Right lobe of liver (tissue), 6 donors: ENCODE results near the gene EHD1. TPM values are rescaled to one million over a fixed set of nuclear protein-coding genes. Genes with fewer than 3 reads are reported as not detected.

Experiments
- ATAC-seq, 4 donors: fragments of 200-7000 bp; cut with Tn5 transposase; one replicate each; pipeline ENCODE4 v1.9.1; 2020; ENCODE audit warnings: mild to moderate bottlenecking in 4 of 4, moderate library complexity in 4 of 4
- DNase-seq, 3 donors: peaks; one replicate each; pipeline ENCODE4 v3.0.0-alpha.2; 2020
- H3K27ac ChIP-seq, 3 donors: fragments of 200-600 bp; one replicate each; pipeline ENCODE4 v1.8.0; 2022
- H3K27me3 ChIP-seq, 2 donors: fragments of 200-600 bp; one replicate each; pipeline ENCODE4 v1.8.0; 2022
- H3K36me3 ChIP-seq, 4 donors: fragments of 200-600 bp; sonication (generic) in 1 of 4; one replicate each; pipeline versions ENCODE4 v1.5.1 to v1.8.0; 2017 to 2022; ENCODE audit warnings: control low read depth in 1 of 4
- H3K4me1 ChIP-seq, 4 donors: fragments of 200-600 bp; sonication (generic) in 1 of 4; one replicate each; pipeline versions ENCODE4 v1.5.1 to v1.8.0; 2017 to 2022; ENCODE audit warnings: control low read depth in 1 of 4
- H3K4me3 ChIP-seq, 3 donors: fragments of 200-600 bp; one replicate each; pipeline ENCODE4 v1.8.0; 2022
- H3K9me3 ChIP-seq, 4 donors: fragments of 200-600 bp; sonication (generic) in 1 of 4; one replicate each; pipeline versions ENCODE4 v1.5.1 to v1.8.0; 2017 to 2022; ENCODE audit warnings: control low read depth in 1 of 4
- POLR2A ChIP-seq: fragments of 450-650 bp; IDR thresholded peaks from one replicate; pipeline ENCODE4 v1.6.1; 2017; ENCODE audit warnings: antibody characterized with exemption, mild to moderate bottlenecking
- WGBS: methylation state at CpG from one replicate; pipeline ENCODE4 v1.1.6; 2018; ENCODE audit warnings: low coverage, low lambda C conversion rate; ENCODE audit not compliant: insufficient coverage; ENCODE audit errors: missing lambda C conversion rate; 5-methylcytosine and 5-hydroxymethylcytosine counted together
- intact Hi-C, 2 donors: fragments of 100-400 bp; cut with DNase I; formaldehyde crosslinking; loops; one replicate each; pipeline versions ENCODE4 v1.11.2 to v1.14.1; 2022
- total RNA-seq, 6 experiments: library from RNA; depleted of rRNA in 2 of 6; stranded (reverse); fragments of >200 nt in 2 of 6; fragmentation: NEBNext Ultra II Directional in 3 of 6; extraction: Animal tissue kit (Norgen Biotek cat#: 25700) in 3 of 6; gene quantifications; one replicate each; pipeline versions ENCODE4 v1.1.0 to v1.2.4, GENCODE V29; 2016 to 2023
- TF ChIP-seq, protein P1 (sequence below), 4 donors: fragments of 200-600 bp in 3 of 4; fragments of 450-650 bp in 1 of 4; IDR thresholded peaks; one replicate each; pipeline versions ENCODE4 v1.5.1 to v1.8.0; 2016 to 2022; ENCODE audit warnings: antibody characterized with exemption in 4 of 4, mild to moderate bottlenecking in 2 of 4
- donor health status: DM: no; HTN: yes; CAD: no.
- donor health status: DM: no; HTN: no; CAD: no.
- donor health status: DM: no; HTN: no; CAD: no.
- donor health status: DM: no; HTN: yes; CAD: no.
- donor health status: DM: no; HTN: yes; CAD: no.

Gene EHD1
- total RNA-seq, 6 experiments from 2014 or later: 18.8 to 36.1 (median 26.3) TPM

DNA sequence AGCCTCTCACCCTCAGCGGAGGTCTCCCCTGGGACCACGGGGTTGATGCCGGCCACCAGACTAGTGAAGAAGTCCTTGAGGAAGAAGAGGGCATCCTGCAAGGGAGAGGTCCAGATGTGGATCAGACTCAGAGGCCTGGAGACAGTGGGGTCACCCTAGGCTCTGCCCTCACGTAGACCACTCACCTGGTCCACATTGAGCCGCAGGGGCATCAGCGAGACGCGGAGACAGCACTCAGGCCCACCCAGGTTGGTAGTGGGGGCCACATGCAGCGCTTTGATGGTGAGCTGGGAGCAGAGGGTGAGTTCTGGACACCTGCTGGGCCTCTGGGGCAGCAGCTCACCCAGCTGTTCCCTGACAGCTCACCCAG lies 19.6 kb upstream of the EHD1 start:
- no peaks in the 10 kb centered on the region for H3K9me3 ChIP-seq
- H3K27ac ChIP-seq: no peak overlapping the region
- H3K36me3 ChIP-seq: peaks cover 0 to 50% (median 17%) of the 10 kb centered on the region in 4 donors
- intact Hi-C loops: loop anchor here in 1 of 2 donors (5.0 kb wide), 1 partner anchor 46 kb away; no protein-coding TSS in a partner anchor
- no peak overlapping the region for H3K4me3 ChIP-seq
- ATAC-seq: no peak
- H3K27me3 ChIP-seq: no peaks in the 10 kb centered on the region
- no peak for TF ChIP-seq POLR2A
- TF ChIP-seq, protein P1, sequence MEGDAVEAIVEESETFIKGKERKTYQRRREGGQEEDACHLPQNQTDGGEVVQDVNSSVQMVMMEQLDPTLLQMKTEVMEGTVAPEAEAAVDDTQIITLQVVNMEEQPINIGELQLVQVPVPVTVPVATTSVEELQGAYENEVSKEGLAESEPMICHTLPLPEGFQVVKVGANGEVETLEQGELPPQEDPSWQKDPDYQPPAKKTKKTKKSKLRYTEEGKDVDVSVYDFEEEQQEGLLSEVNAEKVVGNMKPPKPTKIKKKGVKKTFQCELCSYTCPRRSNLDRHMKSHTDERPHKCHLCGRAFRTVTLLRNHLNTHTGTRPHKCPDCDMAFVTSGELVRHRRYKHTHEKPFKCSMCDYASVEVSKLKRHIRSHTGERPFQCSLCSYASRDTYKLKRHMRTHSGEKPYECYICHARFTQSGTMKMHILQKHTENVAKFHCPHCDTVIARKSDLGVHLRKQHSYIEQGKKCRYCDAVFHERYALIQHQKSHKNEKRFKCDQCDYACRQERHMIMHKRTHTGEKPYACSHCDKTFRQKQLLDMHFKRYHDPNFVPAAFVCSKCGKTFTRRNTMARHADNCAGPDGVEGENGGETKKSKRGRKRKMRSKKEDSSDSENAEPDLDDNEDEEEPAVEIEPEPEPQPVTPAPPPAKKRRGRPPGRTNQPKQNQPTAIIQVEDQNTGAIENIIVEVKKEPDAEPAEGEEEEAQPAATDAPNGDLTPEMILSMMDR (IDR thresholded peaks at IDR 0.05): no peak
- H3K4me1 ChIP-seq: peaks cover 0 to 14% (median 7%) of the 10 kb centered on the region in 4 donors
- no CpG with 5 or more reads among the region's 9 CpGs for WGBS
- DNase-seq: peak in 1 of 3 donors; percentile 45

DNA sequence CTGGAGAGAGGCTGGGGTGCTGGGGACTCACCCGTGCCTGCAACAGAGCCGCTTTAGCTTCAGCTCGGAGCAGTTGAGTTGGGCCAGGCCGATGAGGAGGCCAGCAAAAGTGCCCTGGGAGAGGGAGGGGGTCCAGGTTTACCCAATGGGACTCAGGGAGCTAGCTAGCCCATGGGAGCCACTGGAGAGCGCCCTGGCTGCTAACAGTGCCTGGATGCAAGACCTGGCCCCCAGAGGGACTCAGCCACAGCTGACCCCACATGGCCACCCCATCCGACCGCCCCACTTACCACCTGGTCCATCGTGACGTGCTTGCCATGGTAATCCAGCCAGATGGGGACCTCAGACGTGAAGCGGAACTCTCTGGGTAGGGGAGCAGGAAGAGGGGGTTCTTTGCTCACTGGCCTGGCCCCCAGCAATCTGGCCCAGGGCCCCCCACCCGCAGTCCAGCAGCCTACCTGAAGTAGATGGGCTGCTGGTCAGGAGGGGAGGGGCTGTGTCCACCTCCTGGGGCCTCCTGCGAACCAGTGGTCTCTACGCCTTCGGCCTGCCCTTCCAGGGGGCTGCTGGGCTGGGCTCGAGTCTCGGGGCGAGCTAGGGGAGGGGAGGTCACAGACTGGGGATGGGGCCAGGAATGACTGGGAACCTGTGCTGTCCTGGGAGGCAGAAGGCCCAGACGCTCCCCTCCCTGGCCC lies 19.1 kb upstream of the EHD1 start:
- Histone ChIP-seq H3K4me3 (no peak overlapping the region), H3K4me1 (peaks cover 0 to 14% (median 7%) of the 10 kb centered on the region in 4 donors), H3K27me3 (no peaks in the 10 kb centered on the region), H3K27ac (no peak overlapping the region), H3K36me3 (peaks cover 0 to 45% (median 14%) of the 10 kb centered on the region in 4 donors), H3K9me3 (no peaks in the 10 kb centered on the region)
- TF ChIP-seq, protein P1 (IDR thresholded peaks at IDR 0.05): no peak
- TF ChIP-seq POLR2A: no peak
- 90% methylated on average over 2 of the region's 19 CpGs for WGBS
- DNase-seq (peak in 1 of 3 donors; percentile 42), ATAC-seq (no peak)
- intact Hi-C loops: loop anchor here in 1 of 2 donors (5.0 kb wide), 1 partner anchor 45 kb away; no protein-coding TSS in a partner anchor

DNA sequence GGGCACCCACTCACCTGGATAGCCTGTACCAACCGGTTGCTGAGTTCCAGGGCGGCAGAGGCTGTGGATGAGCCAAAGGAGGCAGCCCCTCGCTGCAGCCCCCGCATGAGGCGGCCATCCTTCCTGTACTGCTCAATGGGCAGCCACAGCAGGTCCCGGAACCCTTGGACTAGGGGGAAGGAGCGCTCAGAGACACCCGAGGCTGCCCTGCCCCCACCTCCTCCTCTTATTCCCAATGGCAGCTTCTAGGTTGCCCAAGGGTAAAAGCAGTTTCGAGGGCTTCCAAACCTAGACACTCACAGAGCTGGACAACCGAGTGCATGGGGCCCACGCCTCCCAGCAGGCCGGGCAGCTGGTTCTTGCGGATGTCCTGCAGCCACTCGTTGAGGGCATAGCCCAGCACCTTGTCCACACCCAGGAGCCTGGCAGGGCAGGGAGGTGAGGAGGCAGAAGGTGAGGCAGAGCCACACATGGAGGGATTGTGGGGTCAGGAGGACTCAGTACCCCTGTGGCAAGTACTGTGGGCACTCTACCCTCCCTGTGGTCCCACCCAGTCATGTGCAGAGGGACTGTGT lies 18.1 kb upstream of the EHD1 start:
- DNase-seq (no peak), ATAC-seq (no peak)
- 77% methylated on average over 4 of the region's 14 CpGs for WGBS
- no peaks in the 10 kb centered on the region for H3K9me3 ChIP-seq
- no peak overlapping the region for H3K27ac ChIP-seq
- intact Hi-C loops: loop anchor here in 1 of 2 donors (5.0 kb wide), 1 partner anchor 44 kb away; no protein-coding TSS in a partner anchor
- H3K27me3 ChIP-seq: no peaks in the 10 kb centered on the region
- H3K4me1 ChIP-seq: peaks cover 0 to 14% (median 7%) of the 10 kb centered on the region in 4 donors
- H3K4me3 ChIP-seq: no peak overlapping the region
- TF ChIP-seq POLR2A: no peak
- TF ChIP-seq, protein P1 (IDR thresholded peaks at IDR 0.05): no peak
- peaks cover 0 to 35% (median 12%) of the 10 kb centered on the region in 4 donors for H3K36me3 ChIP-seq

DNA sequence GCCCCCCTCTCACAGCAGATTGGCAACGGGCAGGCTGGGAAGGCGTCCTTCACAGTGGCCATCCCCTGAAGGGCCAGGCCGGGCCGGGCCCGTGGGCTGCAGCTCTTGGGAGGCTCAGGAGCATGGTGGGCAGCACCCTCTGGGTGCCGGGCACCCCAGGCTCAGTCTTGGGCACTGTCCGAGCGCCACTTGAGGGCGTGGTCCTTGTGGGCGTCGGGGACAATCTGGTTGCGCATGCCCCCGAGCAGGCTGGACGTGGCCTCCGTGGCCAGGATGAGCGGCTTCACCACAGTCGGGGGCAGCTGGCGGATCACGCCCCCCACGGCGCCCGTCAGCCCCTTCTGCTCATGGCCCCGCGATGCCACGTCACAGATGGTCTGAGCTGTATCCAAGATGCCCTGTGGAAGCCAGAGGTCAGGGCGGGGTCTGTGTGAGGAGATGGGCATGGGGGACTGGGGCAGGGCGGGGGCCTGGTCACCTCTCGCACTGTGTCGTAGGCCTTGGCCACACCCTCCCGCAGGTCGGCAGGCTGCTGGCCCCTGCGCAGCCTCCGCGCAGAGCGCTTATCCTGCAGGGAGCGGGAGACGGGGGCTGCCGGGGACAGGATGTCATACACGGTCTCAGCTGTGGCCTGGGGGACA lies 16.5 kb upstream of the EHD1 start:
- no peak for TF ChIP-seq POLR2A
- TF ChIP-seq, protein P1 (IDR thresholded peaks at IDR 0.05): no peak
- no peak overlapping the region for H3K4me3 ChIP-seq
- H3K4me1 ChIP-seq: peaks cover 0 to 23% (median 10%) of the 10 kb centered on the region in 4 donors
- no CpG with 5 or more reads among the region's 39 CpGs for WGBS
- peak overlapping the region in 1 of 3 donors; percentile 95 for H3K27ac ChIP-seq
- H3K27me3 ChIP-seq: no peaks in the 10 kb centered on the region
- DNase-seq (peak in 1 of 3 donors; percentile 56), ATAC-seq (no peak)
- H3K36me3 ChIP-seq: peaks cover 0 to 22% (median 4%) of the 10 kb centered on the region in 4 donors
- H3K9me3 ChIP-seq: no peaks in the 10 kb centered on the region
- intact Hi-C loops: loop anchor here (2.0 to 5.0 kb wide), 2 partner anchors 43 to 48 kb away; no protein-coding TSS in a partner anchor
